Spleen (tissue), 7 donors: ENCODE measurements around the gene TGFB1.

Source experiments
- POLR2A ChIP-seq, 3 donors: fragments of 450-650 bp; IDR thresholded peaks; one replicate each; pipeline ENCODE4 v1.5.1; 2017; ENCODE audit warnings: antibody characterized with exemption in 3 of 3, mild to moderate bottlenecking in 1 of 3
- TF ChIP-seq, protein P1 (sequence below), 11 experiments: fragments of 200-600 bp in 7 of 11; fragments of 450-650 bp in 4 of 11; sonication (generic) in 4 of 11; IDR thresholded peaks in 8 of 11; conservative IDR thresholded peaks in 3 of 11; 1 replicate in 7 of 11; 2 replicates in 4 of 11; pipeline versions ENCODE4 v1.4.0 to v1.8.0; 2016 to 2021; ENCODE audit warnings: antibody characterized with exemption in 11 of 11, inconsistent platforms in 4 of 11, mild to moderate bottlenecking in 1 of 11
- donor health status: DM: no; HTN: no; CAD: no; lungs with moderate emphysema.
- donor health status: DM: no; HTN: no; CAD: no.
- donor health status: DM: no; HTN: no; CAD: no.

DNA sequence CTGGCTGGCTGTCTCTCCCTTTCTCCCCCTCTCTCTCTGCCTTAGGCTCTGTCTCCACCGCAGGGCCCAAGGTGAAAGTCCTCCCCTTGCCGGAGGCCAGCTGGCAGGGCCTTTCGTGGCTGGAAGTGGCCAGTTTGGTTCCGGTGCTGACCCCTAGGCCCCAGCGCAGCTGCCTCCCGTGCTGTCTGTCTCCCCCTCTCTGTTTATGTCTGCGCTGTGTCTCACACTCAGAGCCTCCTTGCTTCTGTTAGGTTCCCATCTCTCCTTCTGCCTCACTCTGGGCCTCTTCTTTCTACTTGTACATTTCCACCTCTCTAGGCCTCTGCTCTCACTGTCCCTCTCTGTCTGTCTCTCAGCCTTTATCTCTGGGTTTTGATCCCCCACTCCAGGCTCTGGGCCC is 30.7 kb downstream of the TGFB1 start:
- TF ChIP-seq, protein P1, sequence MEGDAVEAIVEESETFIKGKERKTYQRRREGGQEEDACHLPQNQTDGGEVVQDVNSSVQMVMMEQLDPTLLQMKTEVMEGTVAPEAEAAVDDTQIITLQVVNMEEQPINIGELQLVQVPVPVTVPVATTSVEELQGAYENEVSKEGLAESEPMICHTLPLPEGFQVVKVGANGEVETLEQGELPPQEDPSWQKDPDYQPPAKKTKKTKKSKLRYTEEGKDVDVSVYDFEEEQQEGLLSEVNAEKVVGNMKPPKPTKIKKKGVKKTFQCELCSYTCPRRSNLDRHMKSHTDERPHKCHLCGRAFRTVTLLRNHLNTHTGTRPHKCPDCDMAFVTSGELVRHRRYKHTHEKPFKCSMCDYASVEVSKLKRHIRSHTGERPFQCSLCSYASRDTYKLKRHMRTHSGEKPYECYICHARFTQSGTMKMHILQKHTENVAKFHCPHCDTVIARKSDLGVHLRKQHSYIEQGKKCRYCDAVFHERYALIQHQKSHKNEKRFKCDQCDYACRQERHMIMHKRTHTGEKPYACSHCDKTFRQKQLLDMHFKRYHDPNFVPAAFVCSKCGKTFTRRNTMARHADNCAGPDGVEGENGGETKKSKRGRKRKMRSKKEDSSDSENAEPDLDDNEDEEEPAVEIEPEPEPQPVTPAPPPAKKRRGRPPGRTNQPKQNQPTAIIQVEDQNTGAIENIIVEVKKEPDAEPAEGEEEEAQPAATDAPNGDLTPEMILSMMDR (IDR thresholded peaks at IDR 0.05 in 8 of 11, conservative IDR thresholded peaks at IDR 0.05 in 3 of 11): no peak
- TF ChIP-seq POLR2A (IDR thresholded peaks at IDR 0.05): no peak
